CD4-positive, alpha-beta T cell (primary cell): ENCODE results near the gene BAZ2A. TPM values are rescaled to one million over a fixed set of nuclear protein-coding genes. Genes with fewer than 3 reads are reported as not detected.

ENCODE experiments used
- ATAC-seq: fragments of 200-7000 bp; cut with Tn5 transposase; one replicate; pipeline ENCODE4 v1.10.0; 2022; ENCODE audit warnings: mild to moderate bottlenecking; ENCODE audit not compliant: poor library complexity
- CTCF ChIA-PET: fragments of 350-600 bp; sonication (Branson Sonifier 250); formaldehyde crosslinking; loops from one replicate; lab custom pipeline; 2021; ENCODE audit warnings: antibody characterized with exemption, inconsistent platforms; lab: Charles Lee
- POLR2A ChIA-PET: fragments of 350-600 bp; sonication (Branson Sonifier 250); formaldehyde crosslinking; loops from one replicate; lab custom pipeline; 2021; ENCODE audit warnings: antibody characterized with exemption, inconsistent platforms; lab: Charles Lee
- DNase-seq, 14 experiments: peaks; one replicate each; pipeline ENCODE4 v3.0.0-alpha.2; 2013 to 2020; ENCODE audit warnings: mixed read lengths in 2 of 14
- H3K27ac ChIP-seq, 2 donors: one replicate each; pipeline versions ENCODE4 v1.5.1 to v1.7.0; 2013; ENCODE audit warnings: low read length in 2 of 2, low read depth in 1 of 2, mild to moderate bottlenecking in 1 of 2
- H3K27me3 ChIP-seq, 2 experiments: 1 replicate in 1 of 2; 2 replicates in 1 of 2; pipeline versions ENCODE4 v1.6.1 to v1.7.0; 2013; ENCODE audit warnings: low read length in 2 of 2, control low read depth in 1 of 2, mild to moderate bottlenecking in 1 of 2, moderate library complexity in 1 of 2; ENCODE audit not compliant: insufficient read depth in 2 of 2, control insufficient read depth in 1 of 2
- H3K36me3 ChIP-seq: one replicate; pipeline ENCODE4 v1.6.1; 2013; ENCODE audit warnings: low read length, control low read depth; ENCODE audit not compliant: insufficient read depth
- H3K4me1 ChIP-seq: one replicate; pipeline ENCODE4 v1.6.1; 2013; ENCODE audit warnings: low read length, control low read depth; ENCODE audit not compliant: insufficient read depth
- H3K4me3 ChIP-seq: one replicate; pipeline ENCODE4 v1.5.1; 2013; ENCODE audit warnings: mild to moderate bottlenecking, low read length, moderate library complexity
- H3K9me3 ChIP-seq, 2 experiments: 1 replicate in 1 of 2; 2 replicates in 1 of 2; pipeline versions ENCODE4 v1.6.1 to v1.7.0; 2013; ENCODE audit warnings: low read length in 2 of 2, mild to moderate bottlenecking in 2 of 2, control low read depth in 1 of 2, moderate library complexity in 1 of 2; ENCODE audit not compliant: control insufficient read depth in 1 of 2, insufficient read depth in 1 of 2
- H3K27ac Mint-ChIP-seq: one replicate; pipeline ENCODE4 v1.8.0; 2020; ENCODE audit warnings: mixed read lengths
- H3K27me3 Mint-ChIP-seq: one replicate; pipeline ENCODE4 v1.8.0; 2021; ENCODE audit warnings: mixed read lengths
- H3K36me3 Mint-ChIP-seq: one replicate; pipeline ENCODE4 v1.8.0; 2021; ENCODE audit warnings: low read depth, mixed read lengths
- H3K4me1 Mint-ChIP-seq: one replicate; pipeline ENCODE4 v1.8.0; 2021; ENCODE audit warnings: low read depth, mixed read lengths
- H3K4me3 Mint-ChIP-seq: one replicate; pipeline ENCODE4 v1.8.0; 2020; ENCODE audit warnings: mild to moderate bottlenecking, mixed read lengths
- H3K9me3 Mint-ChIP-seq: one replicate; pipeline ENCODE4 v1.8.0; 2020; ENCODE audit warnings: mixed read lengths
- CTCF ChIP-seq: fragments of 200-600 bp; IDR thresholded peaks from one replicate; pipeline ENCODE4 v1.8.0; 2022; ENCODE audit warnings: antibody characterized with exemption, mild to moderate bottlenecking
- intact Hi-C, 2 experiments: fragments of 100-400 bp; cut with DNase I in 1 of 2; cut with micrococcal nuclease in 1 of 2; formaldehyde crosslinking; loops; one replicate each; pipeline versions ENCODE4 v1.15.1 to v1.9.0; 2023 to 2025; cut with DNase I, micrococcal nuclease
- total RNA-seq, 174 experiments: library from RNA in 2 of 174; stranded (reverse) in 2 of 174; gene quantifications; one replicate each; pipeline ENCODE4 v1.2.3 and lab custom pipeline; 2021 to 2026

BAZ2A gene
- total RNA-seq, 2 experiments from 2014 or later: 207 to 211 TPM

- H3K4me3 Mint-ChIP-seq: no peak overlapping the region
- Histone ChIP-seq H3K36me3 (peaks cover 92% of the 10 kb centered on the region), H3K4me1 (peaks cover 11% of the 10 kb centered on the region), H3K27me3 (no peaks in the 10 kb centered on the region), H3K27ac (no peak overlapping the region), H3K4me3 (no peak overlapping the region), H3K9me3 (no peaks in the 10 kb centered on the region)
- ChIA-PET POLR2A (interaction anchor here (0.8 to 2.2 kb wide), 2 partner anchors 14 to 22 kb away, joined by 4 to 10 read pairs; no protein-coding TSS in a partner anchor), CTCF (interaction anchor here (1.8 kb wide), 1 partner anchor 22 kb away, joined by 5 read pairs; no protein-coding TSS in a partner anchor)
- no peak for TF ChIP-seq CTCF
- H3K9me3 Mint-ChIP-seq: no peaks in the 10 kb centered on the region
- H3K27ac Mint-ChIP-seq: no peak overlapping the region
- ATAC-seq (no peak), DNase-seq (no peak)
- peaks cover 95% of the 10 kb centered on the region for H3K36me3 Mint-ChIP-seq
- H3K4me1 Mint-ChIP-seq: peaks cover 8% of the 10 kb centered on the region
- intact Hi-C loops: no loop called here
- no peaks in the 10 kb centered on the region for H3K27me3 Mint-ChIP-seq
These were observed 15.5 kb downstream of the BAZ2A start for GRCh38 chr12:56614627-56615026.

GRCh38 chr12:56604355-56604754 lies 25.8 kb downstream of the BAZ2A start:
- ChIA-PET CTCF (no interaction called here), POLR2A (no interaction called here)
- Histone ChIP-seq H3K36me3 (peaks cover 93% of the 10 kb centered on the region), H3K27ac (no peak overlapping the region), H3K4me3 (no peak overlapping the region), H3K4me1 (no peaks in the 10 kb centered on the region), H3K27me3 (no peaks in the 10 kb centered on the region), H3K9me3 (no peaks in the 10 kb centered on the region)
- Mint-ChIP-seq H3K9me3 (no peaks in the 10 kb centered on the region), H3K27me3 (no peaks in the 10 kb centered on the region), H3K4me3 (no peak overlapping the region), H3K4me1 (no peaks in the 10 kb centered on the region), H3K27ac (no peak overlapping the region), H3K36me3 (peaks cover 91% of the 10 kb centered on the region)
- intact Hi-C loops: no loop called here
- TF ChIP-seq CTCF: no peak
- ATAC-seq: no peak
- no peak for DNase-seq

GRCh38 chr12:56602239-56602638 lies 27.9 kb downstream of the BAZ2A start:
- Mint-ChIP-seq H3K27ac (no peak overlapping the region), H3K36me3 (peaks cover 100% of the 10 kb centered on the region), H3K4me3 (no peak overlapping the region), H3K4me1 (no peaks in the 10 kb centered on the region), H3K9me3 (no peaks in the 10 kb centered on the region), H3K27me3 (no peaks in the 10 kb centered on the region)
- CTCF ChIA-PET: interaction anchor here (0.5 to 2.4 kb wide), 3 partner anchors 26 to 78 kb away, joined by 3 to 14 read pairs (median 9); no protein-coding TSS in a partner anchor
- H3K9me3 ChIP-seq: no peaks in the 10 kb centered on the region
- no peak for ATAC-seq
- no peak overlapping the region for H3K4me3 ChIP-seq
- POLR2A ChIA-PET: interaction anchor here (1.7 to 2.5 kb wide), 3 partner anchors 26 to 86 kb away, joined by 4 to 12 read pairs (median 6); partner anchors contain the start of genes BAZ2A and PTGES3
- H3K27me3 ChIP-seq: no peaks in the 10 kb centered on the region
- intact Hi-C loops: loop anchor here in 1 of 2 experiments (2.0 kb wide), 1 partner anchor 35 kb away; no protein-coding TSS in a partner anchor
- no peak for DNase-seq
- no peak overlapping the region for H3K27ac ChIP-seq
- no peak for TF ChIP-seq CTCF
- H3K36me3 ChIP-seq: peaks cover 99% of the 10 kb centered on the region
- H3K4me1 ChIP-seq: no peaks in the 10 kb centered on the region
